ENCODE results near the gene ELMOD1.

DNA sequence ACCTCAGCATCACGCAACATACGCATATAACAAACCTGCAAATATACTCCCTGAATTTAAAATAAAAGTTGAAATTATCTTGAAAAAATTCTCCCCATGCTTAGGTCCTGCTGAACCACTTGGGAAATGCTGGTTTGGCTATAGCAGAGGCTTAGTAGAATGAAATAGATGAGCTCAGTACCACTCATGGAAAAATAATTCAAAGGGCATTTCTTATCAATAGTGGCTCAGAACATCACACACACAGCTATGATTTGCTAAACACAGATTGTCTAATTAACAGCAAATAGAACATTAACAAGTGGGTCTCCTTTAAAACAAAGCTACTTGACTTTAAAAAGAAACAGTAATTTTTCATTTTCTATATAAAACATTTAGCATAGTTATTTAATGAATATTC is 21.5 kb downstream of the ELMOD1 start:
- TF ChIP-seq POLR2A (IDR thresholded peaks at IDR 0.05; ENCODE audit: low read depth, low read length): no peak
- TF ChIP-seq POLR2AphosphoS5 (IDR thresholded peaks at IDR 0.05; ENCODE audit: low read depth, low read length): no peak
